Rectal smooth muscle tissue (tissue), 1 donor: ENCODE data around the gene WWOX.

Experiments used
- H3K27ac ChIP-seq: one replicate; pipeline ENCODE4 v1.7.0; 2013; ENCODE audit warnings: low read depth, low read length, inconsistent platforms
- H3K27me3 ChIP-seq: one replicate; pipeline ENCODE4 v1.7.0; 2013; ENCODE audit warnings: low read length; ENCODE audit not compliant: control insufficient read depth, insufficient read depth
- H3K36me3 ChIP-seq: one replicate; pipeline ENCODE4 v1.7.0; 2013; ENCODE audit warnings: low read length; ENCODE audit not compliant: control insufficient read depth, insufficient read depth
- H3K4me1 ChIP-seq: one replicate; pipeline ENCODE4 v1.7.0; 2013; ENCODE audit warnings: low read length; ENCODE audit not compliant: control insufficient read depth, insufficient read depth
- H3K4me3 ChIP-seq: one replicate; pipeline ENCODE4 v1.7.0; 2013; ENCODE audit warnings: low read length
- H3K9ac ChIP-seq: one replicate; pipeline ENCODE4 v1.7.0; 2013; ENCODE audit warnings: low read length

The WWOX gene

DNA sequence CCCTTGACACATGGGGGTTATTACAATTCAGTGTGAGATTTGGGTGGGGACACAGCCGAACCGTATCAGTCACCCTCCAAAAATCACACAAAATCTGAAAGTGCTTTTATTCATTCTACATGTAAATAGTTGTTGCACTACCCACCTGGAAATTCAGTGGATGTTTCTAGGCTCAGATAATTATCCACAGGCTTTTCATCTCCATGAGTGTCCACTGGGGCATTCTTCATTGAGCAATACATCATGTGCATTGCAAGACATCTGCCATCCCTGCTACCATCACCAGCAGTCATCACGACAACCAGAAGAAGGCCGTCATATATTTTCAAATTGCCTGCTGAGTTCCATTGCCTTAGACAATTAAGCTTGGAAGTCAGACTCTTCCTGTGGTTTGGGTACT is 330.8 kb downstream of the WWOX start:
- H3K9ac ChIP-seq: no peak overlapping the region
- H3K27me3 ChIP-seq: no peaks in the 10 kb centered on the region
- H3K36me3 ChIP-seq: no peaks in the 10 kb centered on the region
- H3K27ac ChIP-seq: no peak overlapping the region
- no peaks in the 10 kb centered on the region for H3K4me1 ChIP-seq
- no peak overlapping the region for H3K4me3 ChIP-seq

DNA sequence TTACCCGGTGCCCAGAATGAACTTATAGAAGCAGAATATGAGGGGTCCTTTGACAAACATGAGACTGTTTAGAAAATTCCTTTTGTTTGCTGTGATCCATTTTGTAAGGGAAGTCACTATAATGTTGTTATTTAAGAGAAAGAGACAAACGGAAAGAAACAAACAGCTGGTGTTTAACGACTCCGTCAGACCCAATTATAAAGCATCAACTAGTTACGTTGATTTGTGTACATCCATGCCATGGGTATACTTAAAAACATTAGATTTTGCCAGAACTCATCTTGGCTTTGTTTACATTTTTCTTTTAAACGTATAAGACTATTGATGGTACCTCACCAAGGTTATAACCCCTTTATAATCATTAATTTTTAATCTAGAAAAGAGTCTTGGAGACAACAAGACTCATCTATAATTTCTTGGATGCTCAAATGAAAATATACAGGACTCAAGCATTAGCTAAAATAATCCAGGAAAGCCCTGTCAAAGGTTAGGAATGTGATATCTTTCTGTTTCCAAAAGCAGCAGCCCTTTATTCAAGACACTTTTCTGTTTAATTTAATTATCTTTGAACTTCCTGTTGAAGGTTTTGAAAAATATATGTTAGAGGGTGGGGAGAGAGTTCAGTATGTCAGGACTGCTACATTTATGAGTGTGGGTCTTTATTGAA is 331.7 kb downstream of the WWOX start:
- no peaks in the 10 kb centered on the region for H3K27me3 ChIP-seq
- H3K4me1 ChIP-seq: no peaks in the 10 kb centered on the region
- no peak overlapping the region for H3K9ac ChIP-seq
- H3K36me3 ChIP-seq: no peaks in the 10 kb centered on the region
- H3K4me3 ChIP-seq: no peak overlapping the region
- H3K27ac ChIP-seq: no peak overlapping the region

GRCh38 chr16:78431701-78432100 is 332.2 kb downstream of the WWOX start:
- Histone ChIP-seq H3K9ac (no peak overlapping the region), H3K27ac (no peak overlapping the region), H3K27me3 (no peaks in the 10 kb centered on the region), H3K36me3 (no peaks in the 10 kb centered on the region), H3K4me3 (no peak overlapping the region), H3K4me1 (no peaks in the 10 kb centered on the region)

GRCh38 chr16:78432451-78432850 is 333.0 kb downstream of the WWOX start:
- Histone ChIP-seq H3K27ac (no peak overlapping the region), H3K36me3 (no peaks in the 10 kb centered on the region), H3K27me3 (no peaks in the 10 kb centered on the region), H3K4me1 (no peaks in the 10 kb centered on the region), H3K9ac (no peak overlapping the region), H3K4me3 (no peak overlapping the region)

- no peaks in the 10 kb centered on the region for H3K36me3 ChIP-seq
- no peaks in the 10 kb centered on the region for H3K27me3 ChIP-seq
- H3K27ac ChIP-seq: no peak overlapping the region
- no peaks in the 10 kb centered on the region for H3K4me1 ChIP-seq
- no peak overlapping the region for H3K9ac ChIP-seq
- no peak overlapping the region for H3K4me3 ChIP-seq
These were observed 333.7 kb downstream of the WWOX start for GRCh38 chr16:78433116-78433515.

DNA sequence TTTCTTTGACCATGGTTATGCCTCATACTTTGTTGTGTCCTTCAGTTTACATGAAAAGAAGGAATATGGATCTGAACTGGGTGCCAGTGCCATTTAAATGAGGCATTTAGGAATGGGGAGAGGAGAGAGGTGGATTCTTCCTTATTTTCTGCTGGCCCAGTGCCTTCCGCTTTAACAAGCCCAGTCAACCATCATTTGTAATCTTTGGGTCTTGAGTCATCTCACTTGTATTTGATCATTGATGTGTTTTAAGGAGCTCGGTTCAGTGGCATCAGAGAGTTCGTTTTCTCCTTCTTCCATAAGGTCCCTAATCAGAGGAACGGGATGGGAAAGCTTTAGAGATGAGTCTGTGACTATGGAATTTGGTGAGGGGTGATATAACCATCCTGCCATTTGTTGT is 334.9 kb downstream of the WWOX start:
- no peaks in the 10 kb centered on the region for H3K4me1 ChIP-seq

GRCh38 chr16:78435260-78435659 is 335.8 kb downstream of the WWOX start:
- H3K9ac ChIP-seq: no peak overlapping the region
- H3K4me1 ChIP-seq: no peaks in the 10 kb centered on the region
- no peak overlapping the region for H3K4me3 ChIP-seq
- H3K27ac ChIP-seq: no peak overlapping the region
- no peaks in the 10 kb centered on the region for H3K36me3 ChIP-seq
- no peaks in the 10 kb centered on the region for H3K27me3 ChIP-seq

More for the DNA sequence above, 334.9 kb downstream of the WWOX start:
- no peak overlapping the region for H3K4me3 ChIP-seq
- no peaks in the 10 kb centered on the region for H3K36me3 ChIP-seq
- H3K27ac ChIP-seq: no peak overlapping the region
- H3K9ac ChIP-seq: no peak overlapping the region
- H3K27me3 ChIP-seq: no peaks in the 10 kb centered on the region

DNA sequence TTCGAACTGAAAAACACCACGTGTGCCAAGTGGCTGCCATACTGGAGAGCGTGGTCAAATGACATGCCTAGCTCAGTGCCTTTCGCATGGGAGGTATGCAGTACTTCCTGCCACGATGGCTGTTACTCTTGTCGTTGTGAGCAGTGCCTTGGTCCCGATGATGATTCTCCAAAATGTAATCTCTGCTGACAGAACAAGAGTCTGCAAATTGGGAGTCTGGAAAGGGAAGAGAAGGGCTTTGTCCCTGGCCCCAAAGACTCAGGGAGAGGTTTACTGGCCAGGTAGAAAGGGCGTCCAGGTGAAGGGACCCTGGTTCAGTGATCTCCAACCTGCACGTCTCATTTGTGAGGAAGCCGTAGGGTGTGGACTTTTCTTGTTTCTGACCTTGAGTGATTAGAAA is 336.6 kb downstream of the WWOX start:
- Histone ChIP-seq H3K27me3 (no peaks in the 10 kb centered on the region), H3K9ac (no peak overlapping the region), H3K4me1 (no peaks in the 10 kb centered on the region), H3K36me3 (no peaks in the 10 kb centered on the region), H3K4me3 (no peak overlapping the region), H3K27ac (no peak overlapping the region)

- H3K9ac ChIP-seq: no peak overlapping the region
- H3K27me3 ChIP-seq: no peaks in the 10 kb centered on the region
- H3K36me3 ChIP-seq: no peaks in the 10 kb centered on the region
- no peak overlapping the region for H3K27ac ChIP-seq
- H3K4me3 ChIP-seq: no peak overlapping the region
- no peaks in the 10 kb centered on the region for H3K4me1 ChIP-seq
These were observed 337.4 kb downstream of the WWOX start for GRCh38 chr16:78436846-78437245.

DNA sequence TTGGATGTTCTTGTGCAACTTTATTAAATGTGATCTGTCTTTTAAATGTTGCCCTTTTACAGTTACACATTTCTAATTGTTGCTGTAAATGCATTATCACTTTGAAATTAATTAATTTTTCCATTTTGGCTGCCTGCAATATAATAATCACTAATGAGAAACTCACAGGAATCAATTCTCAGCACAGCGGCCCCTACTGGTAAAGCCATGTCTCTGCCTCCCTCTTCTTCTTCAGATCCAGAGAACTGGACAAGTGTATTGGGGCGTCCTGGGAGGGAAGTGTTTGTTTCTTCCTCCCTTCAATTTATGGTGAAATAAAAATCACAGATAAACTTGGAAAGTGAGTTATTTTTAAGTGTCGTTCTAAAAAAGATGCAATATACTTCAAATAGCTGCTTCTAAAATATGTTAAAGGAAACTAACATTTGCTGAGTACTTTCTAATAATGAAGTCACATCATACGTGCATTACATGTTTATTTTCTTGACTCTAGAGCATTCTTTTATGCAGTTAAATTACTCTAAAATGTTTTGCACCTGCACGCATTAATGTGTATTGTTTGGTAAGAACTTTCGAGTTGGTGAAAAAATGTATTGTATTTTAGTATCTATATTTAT is 338.0 kb downstream of the WWOX start:
- no peak overlapping the region for H3K27ac ChIP-seq
- no peaks in the 10 kb centered on the region for H3K36me3 ChIP-seq
- no peak overlapping the region for H3K9ac ChIP-seq
- no peaks in the 10 kb centered on the region for H3K4me1 ChIP-seq
- H3K4me3 ChIP-seq: no peak overlapping the region
- no peaks in the 10 kb centered on the region for H3K27me3 ChIP-seq

DNA sequence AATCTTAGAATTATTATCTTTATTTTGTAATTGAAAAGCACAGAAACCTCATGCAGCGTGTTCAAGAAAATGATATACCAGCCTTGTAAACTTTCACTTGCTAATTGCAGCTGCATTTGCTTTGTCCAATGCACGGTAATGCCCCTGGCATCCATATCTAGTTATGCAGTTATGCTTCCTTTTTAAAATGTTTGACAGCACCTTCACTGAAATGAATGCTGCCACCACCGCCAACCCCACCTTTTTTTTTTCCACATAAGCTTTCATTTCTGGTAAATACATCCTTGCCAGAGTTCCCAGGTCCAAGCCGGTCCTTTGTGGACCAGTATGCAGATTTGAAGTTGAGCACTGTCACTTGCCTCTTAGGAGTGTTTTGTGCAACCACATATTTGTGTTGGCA is 338.8 kb downstream of the WWOX start:
- no peak overlapping the region for H3K9ac ChIP-seq
- no peaks in the 10 kb centered on the region for H3K36me3 ChIP-seq
- H3K27me3 ChIP-seq: no peaks in the 10 kb centered on the region
- no peaks in the 10 kb centered on the region for H3K4me1 ChIP-seq
- no peak overlapping the region for H3K27ac ChIP-seq
- no peak overlapping the region for H3K4me3 ChIP-seq

GRCh38 chr16:78438632-78439031 is 339.2 kb downstream of the WWOX start:
- no peaks in the 10 kb centered on the region for H3K27me3 ChIP-seq
- no peak overlapping the region for H3K27ac ChIP-seq
- no peaks in the 10 kb centered on the region for H3K36me3 ChIP-seq
- H3K4me3 ChIP-seq: no peak overlapping the region
- H3K9ac ChIP-seq: no peak overlapping the region
- no peaks in the 10 kb centered on the region for H3K4me1 ChIP-seq

GRCh38 chr16:78439646-78440045 is 340.2 kb downstream of the WWOX start:
- Histone ChIP-seq H3K4me3 (no peak overlapping the region), H3K9ac (no peak overlapping the region), H3K36me3 (no peaks in the 10 kb centered on the region), H3K27ac (no peak overlapping the region), H3K4me1 (no peaks in the 10 kb centered on the region), H3K27me3 (no peaks in the 10 kb centered on the region)
